ENCODE results near the gene CAP2. TPM values are rescaled to one million over a fixed set of nuclear protein-coding genes. Genes with fewer than 3 reads are reported as not detected.

CAP2 gene
- total RNA-seq, 1 experiment from 2014 or later = 11.5 TPM

DNA sequence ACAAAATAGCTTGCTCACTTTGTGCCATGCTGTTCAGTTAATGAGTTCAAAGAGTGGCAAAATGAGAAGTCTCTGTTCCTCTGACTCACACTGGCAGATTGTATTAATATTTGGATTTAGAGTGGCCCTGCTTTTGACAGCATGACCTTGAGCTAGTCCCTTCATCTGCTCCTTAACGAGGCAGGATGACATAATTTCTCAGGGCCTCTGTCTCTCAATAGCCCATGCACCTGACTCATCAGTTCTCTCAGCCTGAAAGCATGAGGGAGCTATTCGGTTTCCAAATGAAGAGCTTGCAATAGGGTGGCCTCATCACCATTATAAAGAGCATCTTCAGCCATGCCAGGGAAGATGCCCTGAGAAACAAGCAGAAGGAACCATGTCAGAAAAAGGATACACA lies 38.2 kb downstream of the CAP2 start:
- WGBS (ENCODE audit: extremely low coverage, insufficient read length, low lambda C conversion rate) = no CpG with 5 or more reads among the region's 2 CpGs
- H3K4me3 Mint-ChIP-seq = no peak overlapping the region
- Histone ChIP-seq H2BK15ac (ENCODE audit: low read depth, low read length) (no peak overlapping the region), H2AFZ (ENCODE audit: low read length) (no peak overlapping the region), H3K9ac (ENCODE audit: extremely low read depth, insufficient read length, low read length) (no peak overlapping the region), H2BK5ac (ENCODE audit: insufficient read length, low read length) (no peak overlapping the region), H3K27ac (ENCODE audit: insufficient read length, low read depth, low read length) (no peak overlapping the region), H3K23me2 (ENCODE audit: insufficient read length, low read depth, low read length, poor library complexity, severe bottlenecking) (no peaks in the 10 kb centered on the region), H4K91ac (ENCODE audit: insufficient read length, low read depth, low read length) (no peak overlapping the region), H3K18ac (ENCODE audit: insufficient read length, low read depth, low read length) (no peak overlapping the region), H4K20me1 (ENCODE audit: control insufficient read depth, insufficient read depth, insufficient read length) (no peaks in the 10 kb centered on the region), H3K79me2 (ENCODE audit: insufficient read depth, low read length) (no peaks in the 10 kb centered on the region), H3K4me2 (ENCODE audit: insufficient read depth, insufficient read length, low read length) (no peak overlapping the region), H4K8ac (replicated peaks; ENCODE audit: insufficient read length, low read depth, low read length) (no peak overlapping the region), H2AK5ac (ENCODE audit: insufficient read length, low read length) (no peak overlapping the region), H3K4me1 (ENCODE audit: insufficient read depth, low read length) (no peaks in the 10 kb centered on the region), H2BK12ac (ENCODE audit: insufficient read length, low read depth, low read length) (no peak overlapping the region), H3K27me3 (ENCODE audit: insufficient read depth, low read length) (no peaks in the 10 kb centered on the region), H3K56ac (ENCODE audit: insufficient read length, low read depth, low read length) (no peak overlapping the region), H3K14ac (ENCODE audit: insufficient read depth, low read length) (no peak overlapping the region), H3K4ac (ENCODE audit: low read depth, low read length) (no peak overlapping the region), H3K79me1 (ENCODE audit: insufficient read depth, low read depth, low read length, poor library complexity, severe bottlenecking) (no peaks in the 10 kb centered on the region), H2BK120ac (ENCODE audit: low read depth, low read length, poor library complexity, severe bottlenecking) (no peak overlapping the region), H3K9me3 (ENCODE audit: control insufficient read depth, low read depth, low read length) (no peaks in the 10 kb centered on the region), H2BK20ac (ENCODE audit: low read depth, low read length, poor library complexity, severe bottlenecking) (no peak overlapping the region), H3K23ac (ENCODE audit: insufficient read length, low read depth, low read length) (no peak overlapping the region), H4K5ac (ENCODE audit: insufficient read length, low read depth, low read length) (no peak overlapping the region), H3T11ph (ENCODE audit: low read length) (no peak overlapping the region)
- TF ChIP-seq, protein P1, sequence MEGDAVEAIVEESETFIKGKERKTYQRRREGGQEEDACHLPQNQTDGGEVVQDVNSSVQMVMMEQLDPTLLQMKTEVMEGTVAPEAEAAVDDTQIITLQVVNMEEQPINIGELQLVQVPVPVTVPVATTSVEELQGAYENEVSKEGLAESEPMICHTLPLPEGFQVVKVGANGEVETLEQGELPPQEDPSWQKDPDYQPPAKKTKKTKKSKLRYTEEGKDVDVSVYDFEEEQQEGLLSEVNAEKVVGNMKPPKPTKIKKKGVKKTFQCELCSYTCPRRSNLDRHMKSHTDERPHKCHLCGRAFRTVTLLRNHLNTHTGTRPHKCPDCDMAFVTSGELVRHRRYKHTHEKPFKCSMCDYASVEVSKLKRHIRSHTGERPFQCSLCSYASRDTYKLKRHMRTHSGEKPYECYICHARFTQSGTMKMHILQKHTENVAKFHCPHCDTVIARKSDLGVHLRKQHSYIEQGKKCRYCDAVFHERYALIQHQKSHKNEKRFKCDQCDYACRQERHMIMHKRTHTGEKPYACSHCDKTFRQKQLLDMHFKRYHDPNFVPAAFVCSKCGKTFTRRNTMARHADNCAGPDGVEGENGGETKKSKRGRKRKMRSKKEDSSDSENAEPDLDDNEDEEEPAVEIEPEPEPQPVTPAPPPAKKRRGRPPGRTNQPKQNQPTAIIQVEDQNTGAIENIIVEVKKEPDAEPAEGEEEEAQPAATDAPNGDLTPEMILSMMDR (conservative IDR thresholded peaks at IDR 0.05) = no peak
- peaks cover 3 to 5% of the 10 kb centered on the region in 2 experiments; a peak in 2 of 5 replicates for H3K9me3 Mint-ChIP-seq
- H3K27me3 Mint-ChIP-seq (ENCODE audit: low read depth) = no peaks in the 10 kb centered on the region
- H3K27ac Mint-ChIP-seq = peak overlapping the region in 1 of 3 experiments; percentile 57; a peak in 1 of 7 replicates
- H3K36me3 Mint-ChIP-seq (ENCODE audit: insufficient read depth in 1 of 3, low read depth in 3 of 3) = peaks cover 6 to 32% (median 24%) of the 10 kb centered on the region in 3 experiments; a peak in 6 of 7 replicates
- DNase-seq = no peak
- peaks cover 5% of the 10 kb centered on the region in 2 experiments for H3K4me1 Mint-ChIP-seq
